BE2C (cell line): ENCODE measurements around the gene VPS26A.

Experiments
- DNase-seq: peaks from one replicate; pipeline ENCODE4 v3.0.0-alpha.2; 2020
- H3K27me3 ChIP-seq: fragments of 250-450 bp; sonication (Bioruptor Pico); 2 replicates; pipeline ENCODE4 v1.5.1; 2020; ENCODE audit warnings: mild to moderate bottlenecking
- H3K36me3 ChIP-seq: fragments of 250-450 bp; sonication (Bioruptor Pico); 2 replicates; pipeline ENCODE4 v1.5.1; 2020; ENCODE audit warnings: mild to moderate bottlenecking
- H3K4me1 ChIP-seq: fragments of 250-450 bp; sonication (Bioruptor Pico); 2 replicates; pipeline ENCODE4 v1.5.1; 2020
- H3K4me3 ChIP-seq: 2 replicates; pipeline ENCODE4 v1.5.1; 2011; ENCODE audit warnings: low read depth, low read length
- H3K9me3 ChIP-seq: fragments of 250-450 bp; sonication (Bioruptor Pico); 2 replicates; pipeline ENCODE4 v1.5.1; 2020
- CTCF ChIP-seq: IDR thresholded peaks from 2 replicates; pipeline ENCODE4 v1.5.1; 2012; ENCODE audit warnings: mild to moderate bottlenecking, low read depth, low read length

VPS26A gene

GRCh38 chr10:69091143-69091651 lies 32.8 kb upstream of the VPS26A start:
- no peaks in the 10 kb centered on the region for H3K9me3 ChIP-seq
- no peak for DNase-seq
- no peaks in the 10 kb centered on the region for H3K27me3 ChIP-seq
- no peak for TF ChIP-seq CTCF
- no peaks in the 10 kb centered on the region for H3K4me1 ChIP-seq
- no peak overlapping the region for H3K4me3 ChIP-seq
- H3K36me3 ChIP-seq, result no peaks in the 10 kb centered on the region

- Histone ChIP-seq H3K4me1 (no peaks in the 10 kb centered on the region), H3K4me3 (no peak overlapping the region), H3K27me3 (no peaks in the 10 kb centered on the region), H3K36me3 (no peaks in the 10 kb centered on the region), H3K9me3 (no peaks in the 10 kb centered on the region)
- TF ChIP-seq CTCF, result peak; percentile 79
- DNase-seq, result peak; percentile 74
Observed at GRCh38 chr10:69092959-69093850, 30.8 kb upstream of the VPS26A start.

GRCh38 chr10:69093933-69094332 lies 30.0 kb upstream of the VPS26A start:
- no peaks in the 10 kb centered on the region for H3K4me1 ChIP-seq
- 0 out of 2 replicates have a peak, but pooled peaks have one; percentile 18 for TF ChIP-seq CTCF
- no peak for DNase-seq
- H3K36me3 ChIP-seq, result no peaks in the 10 kb centered on the region
- H3K27me3 ChIP-seq, result no peaks in the 10 kb centered on the region
- no peaks in the 10 kb centered on the region for H3K9me3 ChIP-seq
- H3K4me3 ChIP-seq, result no peak overlapping the region

GRCh38 chr10:69096045-69096444 lies 27.9 kb upstream of the VPS26A start:
- Histone ChIP-seq H3K4me3 (no peak overlapping the region), H3K27me3 (no peaks in the 10 kb centered on the region), H3K36me3 (no peaks in the 10 kb centered on the region), H3K4me1 (no peaks in the 10 kb centered on the region), H3K9me3 (no peaks in the 10 kb centered on the region)
- no peak for TF ChIP-seq CTCF
- no peak for DNase-seq

- H3K9me3 ChIP-seq, result no peaks in the 10 kb centered on the region
- no peak for DNase-seq
- H3K4me1 ChIP-seq, result no peaks in the 10 kb centered on the region
- no peak overlapping the region for H3K4me3 ChIP-seq
- H3K27me3 ChIP-seq, result no peaks in the 10 kb centered on the region
- no peak for TF ChIP-seq CTCF
- H3K36me3 ChIP-seq, result no peaks in the 10 kb centered on the region
Observed at GRCh38 chr10:69097729-69098128, 26.2 kb upstream of the VPS26A start.
